Stimulated activated CD4-positive, alpha-beta T cell treated with anti-CD3 and anti-CD28 coated beads, Interleukin-2, amount 100 ng/mL, for 24 hours (primary cell): ENCODE data around the gene TSEN34.
"Not testable (repeated sequence)": the region's sequence is repeated elsewhere in the genome, so short reads cannot be mapped to it uniquely, and the experiment has no call there.

Experiments used
- DNase-seq, 2 donors: peaks; one replicate each; pipeline ENCODE4 v3.0.0-alpha.2; 2020

The TSEN34 gene

DNA sequence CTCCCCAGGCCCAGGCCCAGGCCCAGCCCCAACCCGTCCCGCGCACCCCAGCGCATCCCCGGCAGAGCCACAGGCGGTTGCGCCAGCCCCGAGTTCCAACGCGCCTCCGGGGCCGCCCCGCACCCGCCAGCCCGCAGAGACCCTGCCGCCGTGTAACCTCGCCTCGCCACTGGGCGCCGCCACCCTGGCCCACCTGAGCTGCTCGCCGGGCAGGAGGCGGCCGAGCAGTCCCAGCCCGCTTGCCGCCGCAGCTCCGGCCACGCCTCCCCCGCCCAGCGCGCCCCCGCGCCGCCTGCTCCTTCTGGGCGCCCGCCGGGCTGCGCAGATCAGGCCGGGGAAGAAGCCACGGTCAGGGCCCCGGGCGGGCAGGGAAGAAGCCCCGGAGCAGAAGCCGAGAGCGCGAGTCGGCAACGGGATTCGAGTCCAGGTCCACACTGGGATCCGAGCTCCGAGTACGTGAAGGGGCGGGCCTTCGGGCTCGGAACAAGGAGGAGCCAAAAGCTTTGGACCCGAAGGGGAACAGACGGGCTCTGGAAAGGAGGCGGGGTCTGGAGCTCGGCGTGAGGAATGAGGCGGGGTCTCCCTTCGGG lies 1.9 kb upstream of the TSEN34 start, which contains the start of gene MBOAT7:
MBOAT7 (minus strand) TSS at position 436 of the 590 bp plus-strand sequence. CDS start 1,072 bp downstream, outside the sequence.
- no peak for DNase-seq

DNA sequence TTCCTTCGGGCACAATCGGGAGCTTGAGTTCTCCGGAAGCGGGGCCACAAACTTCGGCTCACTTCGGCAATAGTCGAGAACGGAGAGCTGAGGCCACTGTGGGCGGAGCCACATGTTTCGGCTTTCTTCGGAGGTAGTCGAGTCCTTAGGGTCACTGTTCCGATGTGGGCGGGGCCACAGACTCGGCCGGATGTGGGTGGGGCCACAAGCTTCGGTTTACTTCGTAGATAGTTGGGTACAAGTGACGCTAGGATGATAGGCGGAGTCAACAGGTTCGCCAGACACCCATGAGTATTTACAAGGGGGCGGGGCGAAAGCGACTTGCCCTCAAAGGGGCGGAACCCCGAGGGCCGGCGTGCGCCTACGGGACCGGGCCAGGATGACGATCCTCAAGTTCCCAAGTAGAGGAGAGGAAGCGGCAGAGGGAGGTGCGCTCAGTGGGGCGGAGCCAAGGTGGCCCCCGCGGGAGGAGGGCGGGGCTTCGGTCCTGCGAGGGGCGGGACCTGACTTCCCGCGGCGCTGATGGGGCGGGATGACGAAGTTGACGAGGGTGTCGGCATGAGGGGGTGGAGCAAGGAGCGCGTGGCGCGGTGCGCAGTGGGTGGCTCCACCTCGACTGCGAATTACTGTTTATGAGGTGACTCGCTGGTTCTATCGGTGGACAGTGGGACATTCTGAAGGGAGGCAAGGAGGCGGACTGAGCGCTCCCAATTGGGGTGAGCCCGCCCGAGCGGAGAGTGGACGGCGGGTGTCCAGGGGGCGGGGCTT lies 1.2 kb upstream of the TSEN34 start:
- DNase-seq, result peak; percentile 100

DNA sequence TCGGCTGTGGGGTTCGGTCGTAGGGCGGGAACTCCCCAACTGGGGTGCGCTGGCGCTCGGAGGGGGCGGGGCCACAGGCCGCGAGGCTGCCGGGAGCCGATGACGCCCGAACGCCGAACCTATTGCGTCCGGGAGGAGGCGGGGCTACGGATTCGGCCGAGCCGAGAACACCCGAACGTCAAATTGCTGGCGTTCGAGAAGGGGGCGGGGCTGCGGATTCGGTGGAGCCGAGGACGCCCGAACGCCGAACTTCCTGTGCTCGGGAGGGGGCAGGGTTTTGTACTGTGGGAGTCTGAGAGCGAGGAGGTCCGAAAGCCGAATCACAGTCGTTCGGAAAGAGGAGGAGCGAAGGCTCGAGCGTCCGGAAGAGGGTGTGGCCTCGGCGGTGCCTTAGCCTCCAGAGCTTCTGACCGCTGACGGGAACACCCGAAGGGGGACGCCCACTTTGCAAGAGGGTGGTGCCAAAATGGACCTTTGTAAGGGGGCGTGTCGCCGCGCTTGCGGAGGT lies 551 bp upstream of the TSEN34 start:
- DNase-seq, result peak; percentile 100

- no peak for DNase-seq
These were observed 824 bp downstream of the TSEN34 start for GRCh38 chr19:54191811-54192453.

- no peak for DNase-seq
These were observed 1.9 kb downstream of the TSEN34 start for GRCh38 chr19:54193011-54193410.

DNA sequence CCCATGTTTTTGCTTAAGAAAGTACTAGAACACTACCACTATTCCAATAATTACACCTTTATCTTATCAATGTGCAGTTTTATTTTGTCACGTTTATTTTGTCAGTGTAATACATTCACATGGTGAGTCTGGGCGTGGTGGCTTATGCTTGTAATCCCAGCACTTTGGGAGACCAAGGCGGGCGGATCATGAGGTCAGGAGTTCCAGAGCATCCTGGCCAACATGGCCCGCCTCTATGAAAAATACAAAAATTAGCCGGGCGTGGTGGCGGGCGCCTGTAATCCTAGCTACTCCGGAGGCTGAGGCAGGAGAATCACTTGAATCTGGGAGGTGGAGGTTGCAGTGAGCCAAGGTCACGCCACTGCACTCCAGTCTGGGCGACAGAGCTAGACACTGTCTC lies 3.4 kb downstream of the TSEN34 start:
- DNase-seq, result not testable (repeated sequence)

DNA sequence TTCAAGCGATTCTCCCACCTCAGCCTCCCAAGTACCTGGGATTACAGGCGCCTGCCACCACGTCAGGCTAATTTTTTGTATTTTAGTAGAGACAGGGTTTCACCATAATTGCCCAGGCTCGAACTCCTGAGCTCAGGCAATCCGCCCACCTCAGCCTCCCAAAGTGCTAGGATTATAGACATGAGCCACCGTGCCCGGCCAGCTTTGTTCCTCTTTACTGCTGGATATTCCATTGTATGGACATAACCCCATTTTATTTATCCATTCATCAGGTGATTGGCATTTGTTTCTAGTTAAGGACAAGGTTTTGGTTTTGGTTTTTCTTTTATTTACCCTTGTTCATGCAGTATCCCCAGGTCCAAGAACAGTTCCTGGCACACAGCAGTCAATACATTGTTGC lies 5.4 kb downstream of the TSEN34 start:
- DNase-seq, result no peak

GRCh38 chr19:54197121-54197520 lies 6.0 kb downstream of the TSEN34 start:
- DNase-seq, result no peak

GRCh38 chr19:54199401-54199800 lies 8.3 kb downstream of the TSEN34 start:
- DNase-seq, result no peak

DNA sequence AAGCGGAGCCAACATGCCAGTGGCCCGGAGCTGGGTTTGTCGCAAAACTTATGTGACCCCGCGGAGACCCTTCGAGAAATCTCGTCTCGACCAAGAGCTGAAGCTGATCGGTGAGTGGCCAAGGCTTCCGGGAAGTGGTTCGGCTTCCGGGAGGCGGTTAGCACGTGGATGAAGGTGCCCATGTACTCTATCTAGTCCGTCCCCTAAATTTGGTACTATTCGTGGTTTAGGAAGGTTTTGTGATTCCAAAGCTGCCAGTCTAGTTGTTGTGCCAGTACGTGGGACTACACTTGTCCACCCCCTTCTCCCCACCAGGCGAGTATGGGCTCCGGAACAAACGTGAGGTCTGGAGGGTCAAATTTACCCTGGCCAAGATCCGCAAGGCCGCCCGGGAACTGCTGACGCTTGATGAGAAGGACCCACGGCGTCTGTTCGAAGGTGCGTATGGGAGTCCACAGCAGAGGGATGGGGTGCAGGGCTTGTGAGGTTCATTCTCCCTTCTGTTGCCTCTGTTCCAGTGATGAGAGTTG lies 10.1 kb downstream of the TSEN34 start:
- DNase-seq, result no peak

DNA sequence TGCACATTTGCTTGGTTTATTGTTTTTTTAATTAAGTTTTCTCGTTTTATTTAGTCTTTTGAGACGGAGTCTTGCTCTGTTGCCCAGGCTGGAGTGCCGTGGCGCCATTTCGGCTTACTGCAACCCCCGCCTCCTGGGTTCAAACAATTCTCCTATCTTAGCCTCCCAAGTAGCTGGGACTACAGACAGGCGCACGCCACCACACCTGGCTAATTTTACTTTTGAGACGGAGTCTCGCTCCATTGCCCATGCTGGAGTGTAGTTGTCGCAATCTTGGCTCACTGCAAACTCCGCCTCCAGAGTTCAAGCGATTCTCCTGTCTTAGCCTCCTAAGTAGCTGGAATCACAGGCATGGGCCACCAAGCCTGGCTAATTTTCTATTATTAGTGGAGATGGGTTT lies 10.9 kb downstream of the TSEN34 start:
- DNase-seq, result no peak

GRCh38 chr19:54203151-54203611 lies 12.1 kb downstream of the TSEN34 start:
- no peak for DNase-seq

DNA sequence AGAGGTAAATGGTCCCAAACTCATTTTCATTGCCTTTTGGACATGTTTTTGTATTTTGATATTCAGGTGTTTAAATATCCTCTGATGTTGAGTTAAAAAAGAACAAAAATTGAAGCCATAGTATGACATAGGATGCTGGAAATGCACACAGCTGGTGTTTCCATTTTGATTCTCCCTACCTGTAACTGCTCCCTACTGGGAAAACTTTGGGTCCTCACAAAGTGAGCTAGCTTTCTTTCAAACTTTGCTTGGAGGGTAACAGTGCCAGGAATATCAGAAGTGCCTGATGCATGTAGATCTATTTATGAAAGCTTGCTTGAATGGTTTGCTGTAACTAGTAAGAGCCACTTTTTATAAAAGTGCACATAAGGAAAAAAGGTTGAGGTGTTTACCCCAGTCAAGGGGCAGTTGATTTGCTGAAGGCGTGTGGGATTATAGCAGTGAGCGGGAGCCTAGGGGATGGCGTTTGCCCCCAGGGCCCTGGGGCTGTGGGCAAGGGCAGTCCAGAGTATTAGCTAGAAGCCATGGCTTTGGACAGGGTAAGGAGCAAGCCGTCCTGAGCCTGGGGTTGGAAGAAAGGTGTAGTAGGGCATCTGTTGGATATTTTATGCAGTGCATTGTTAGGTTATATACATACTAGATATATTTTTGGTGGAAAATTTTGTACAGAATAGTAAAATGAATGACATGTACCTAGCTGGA lies 13.8 kb downstream of the TSEN34 start:
- DNase-seq, result no peak

DNA sequence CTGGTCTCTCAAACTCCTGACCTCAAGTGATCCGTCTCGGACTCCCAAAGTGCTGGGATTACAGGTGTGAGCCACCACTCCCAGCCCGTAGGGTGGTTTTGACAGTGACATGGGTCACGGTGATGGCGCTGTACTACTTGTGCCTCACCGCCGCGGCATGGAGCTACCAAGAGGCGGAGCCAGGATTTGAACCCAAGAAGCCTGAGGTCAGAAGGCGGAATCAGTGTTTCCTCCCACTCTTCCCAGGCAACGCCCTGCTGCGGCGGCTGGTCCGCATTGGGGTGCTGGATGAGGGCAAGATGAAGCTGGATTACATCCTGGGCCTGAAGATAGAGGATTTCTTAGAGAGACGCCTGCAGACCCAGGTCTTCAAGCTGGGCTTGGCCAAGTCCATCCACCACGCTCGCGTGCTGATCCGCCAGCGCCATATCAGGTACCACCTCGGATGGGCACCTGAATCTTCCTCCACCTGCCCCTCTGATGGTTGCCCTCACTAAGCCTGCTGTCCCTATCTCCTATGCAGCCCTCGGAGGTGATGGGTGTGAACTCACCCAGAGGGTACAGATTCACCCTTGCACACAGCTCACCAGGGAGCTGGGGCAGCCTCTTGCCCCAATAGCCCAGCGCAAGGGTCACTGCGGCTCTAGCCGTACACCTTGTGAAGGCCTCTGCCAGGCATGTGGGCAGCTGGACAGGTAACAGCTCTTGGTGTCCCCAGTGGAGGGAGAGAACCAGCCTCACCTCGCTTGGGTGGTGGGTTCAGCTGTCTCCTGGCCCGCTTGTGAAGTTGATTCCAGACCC lies 15.1 kb downstream of the TSEN34 start:
- no peak for DNase-seq

- DNase-seq, result no peak
These were observed 15.7 kb downstream of the TSEN34 start for GRCh38 chr19:54206831-54207177.

DNA sequence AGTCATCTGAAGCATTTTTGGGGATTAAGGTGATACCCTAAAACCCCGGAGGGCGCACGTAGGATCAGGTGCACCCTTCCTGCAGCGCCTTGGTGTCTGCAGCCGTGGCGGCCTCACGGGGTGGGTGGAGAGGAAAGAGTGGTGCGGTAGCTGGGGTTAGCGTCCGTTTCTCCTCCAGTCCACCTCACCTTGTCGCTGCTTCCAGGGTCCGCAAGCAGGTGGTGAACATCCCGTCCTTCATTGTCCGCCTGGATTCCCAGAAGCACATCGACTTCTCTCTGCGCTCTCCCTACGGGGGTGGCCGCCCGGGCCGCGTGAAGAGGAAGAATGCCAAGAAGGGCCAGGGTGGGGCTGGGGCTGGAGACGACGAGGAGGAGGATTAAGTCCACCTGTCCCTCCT lies 16.1 kb downstream of the TSEN34 start:
- DNase-seq, result not testable (repeated sequence)

GRCh38 chr19:54207676-54207982 lies 16.5 kb downstream of the TSEN34 start:
- DNase-seq, result peak in 1 of 2 donors; percentile 33

DNA sequence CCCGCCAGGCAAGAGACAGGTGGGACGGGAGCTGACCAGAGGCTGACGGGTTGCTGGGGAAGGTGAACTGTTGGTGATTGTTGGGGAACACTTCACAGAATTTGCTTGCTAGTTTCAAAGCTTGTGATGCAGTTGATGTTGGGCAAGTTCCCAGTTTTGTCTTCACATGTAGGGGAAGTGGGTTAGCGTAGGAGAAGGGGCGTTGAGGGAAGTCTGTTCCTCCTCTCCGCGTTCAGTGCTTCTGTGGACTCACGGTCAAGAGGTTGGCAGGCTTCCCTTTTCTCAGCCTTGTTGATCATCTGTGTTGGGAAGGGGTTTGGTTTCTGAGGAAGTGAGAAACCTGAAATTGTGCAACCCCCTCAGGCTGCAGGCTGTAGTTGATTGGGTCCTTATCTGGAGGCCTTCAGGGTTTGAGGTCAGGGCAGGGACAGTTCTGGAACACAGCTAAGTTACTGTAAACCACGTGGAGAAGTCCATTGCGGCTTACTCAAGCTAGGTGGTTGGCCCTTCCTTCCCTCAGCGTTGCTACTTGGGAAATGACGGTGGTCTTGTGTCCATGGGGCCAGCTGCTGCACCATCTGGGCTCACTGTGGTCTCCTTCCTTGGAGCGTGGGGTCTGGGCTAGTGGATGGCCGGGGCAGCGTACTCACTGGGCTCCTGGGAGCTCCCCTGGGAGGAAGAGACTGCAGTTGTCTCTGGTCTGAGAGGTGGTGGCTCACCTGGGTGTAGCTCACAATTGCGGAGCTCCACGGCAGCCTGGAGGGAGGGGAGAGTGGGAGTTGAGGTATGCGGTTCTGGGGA lies 17.1 kb downstream of the TSEN34 start:
- DNase-seq, result peak; percentile 58 to 66

- DNase-seq, result peak in 1 of 2 donors; percentile 44
These were observed 17.6 kb downstream of the TSEN34 start for GRCh38 chr19:54208784-54209057.

DNA sequence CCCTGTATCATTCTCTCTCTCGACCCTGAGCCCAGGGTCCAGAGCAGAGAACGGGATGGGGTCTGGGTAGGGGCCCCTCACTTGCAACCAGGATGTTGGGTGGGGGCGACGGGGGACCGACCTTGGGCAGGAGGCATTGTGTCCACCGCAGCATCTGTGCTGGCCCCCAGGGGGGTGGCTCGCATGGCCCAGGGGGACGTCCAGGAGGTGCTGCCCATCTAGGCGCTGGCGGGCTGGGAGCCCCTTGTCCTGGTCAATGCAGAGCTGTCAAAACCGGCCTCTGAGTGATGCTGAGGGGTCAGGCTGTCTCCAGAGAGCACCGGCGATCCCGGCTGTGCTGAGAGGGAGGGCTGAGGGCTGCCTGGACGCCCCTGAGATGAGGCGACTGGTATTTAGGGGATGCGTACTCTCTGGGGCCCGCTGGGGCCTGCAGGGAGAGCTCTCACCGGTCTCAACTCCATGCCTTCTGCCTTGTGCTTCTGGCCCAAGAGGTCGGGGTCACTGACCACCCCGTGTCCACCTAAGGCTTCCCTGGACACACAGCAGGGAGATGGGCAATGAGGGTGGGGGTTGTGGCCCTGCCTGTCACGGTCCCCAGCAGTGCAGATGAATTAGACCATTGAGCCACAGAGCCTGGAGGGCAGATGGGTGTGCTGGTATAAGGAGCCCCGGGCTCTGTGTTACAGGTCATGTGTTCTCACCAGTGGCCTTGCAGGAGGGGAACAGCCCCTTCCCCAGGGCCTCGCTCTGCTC lies 18.1 kb downstream of the TSEN34 start:
- DNase-seq, result peak; percentile 40 to 47
